HepG2 (cell line): ENCODE measurements around the gene HMGCS2. TPM values are rescaled to one million over a fixed set of nuclear protein-coding genes. Genes with fewer than 3 reads are reported as not detected.
A peak's percentile ranks its signal among the peaks of the same experiment; 100 is the strongest.

ENCODE experiments used
- CC2D1A ChIP-seq: sonication (generic); formaldehyde crosslinking; IDR thresholded peaks from 2 replicates; pipeline ENCODE4 v1.8.1; 2023; ENCODE audit warnings: mild to moderate bottlenecking, missing genetic modification reagents
- ELF3 ChIP-seq: IDR thresholded peaks from 2 replicates; pipeline ENCODE4 v1.6.1; 2016; ENCODE audit warnings: missing genetic modification reagents, missing compliant biosample characterization
- ERF ChIP-seq: IDR thresholded peaks from 2 replicates; pipeline ENCODE4 v1.6.1; 2018; ENCODE audit warnings: missing biosample characterization, missing genetic modification reagents
- FOXA3 ChIP-seq: IDR thresholded peaks from 2 replicates; pipeline ENCODE4 v1.6.1; 2016; ENCODE audit warnings: missing genetic modification reagents, missing compliant biosample characterization
- HNRNPH1 ChIP-seq: fragments of 200-400 bp; formaldehyde crosslinking; optimal IDR thresholded peaks from 2 replicates; pipeline ENCODE3; 2017; ENCODE audit warnings: mild to moderate bottlenecking, low read depth, low read length
- MAF1 ChIP-seq: sonication (generic); formaldehyde crosslinking; IDR thresholded peaks from 2 replicates; pipeline ENCODE4 v1.5.0; 2020; ENCODE audit warnings: missing genetic modification reagents, borderline replicate concordance
- RAD21 ChIP-seq: fragments of 450-650 bp; formaldehyde crosslinking; IDR thresholded peaks from 2 replicates; pipeline ENCODE4 v1.5.0; 2020; ENCODE audit warnings: mild to moderate bottlenecking
- RORA ChIP-seq: sonication (generic); formaldehyde crosslinking; IDR thresholded peaks from 2 replicates; pipeline ENCODE4 v1.5.0; 2020; ENCODE audit warnings: mild to moderate bottlenecking, missing genetic modification reagents, moderate library complexity
- RXRB ChIP-seq: IDR thresholded peaks from 2 replicates; pipeline ENCODE4 v1.6.1; 2016; ENCODE audit warnings: borderline replicate concordance, missing genetic modification reagents, missing compliant biosample characterization
- SALL1 ChIP-seq: sonication (generic); formaldehyde crosslinking; IDR thresholded peaks from 2 replicates; pipeline ENCODE4 v1.8.0; 2022; ENCODE audit warnings: mild to moderate bottlenecking, missing genetic modification reagents
- SMC3 ChIP-seq: IDR thresholded peaks from 2 replicates; pipeline ENCODE4 v1.6.1; 2011; ENCODE audit warnings: low read length, improper control_type of control experiment
- SRF ChIP-seq: IDR thresholded peaks from 2 replicates; pipeline ENCODE4 v1.6.1; 2011; ENCODE audit warnings: mild to moderate bottlenecking, low read depth, low read length, moderate library complexity
- STAG1 ChIP-seq: sonication (generic); formaldehyde crosslinking; IDR thresholded peaks from 2 replicates; pipeline ENCODE4 v1.4.0; 2020; ENCODE audit warnings: missing genetic modification reagents
- XRCC5 ChIP-seq: fragments of 200-400 bp; formaldehyde crosslinking; optimal IDR thresholded peaks from 2 replicates; pipeline ENCODE3; 2017; ENCODE audit warnings: mild to moderate bottlenecking, low read length
- ZMYM2 ChIP-seq: sonication (generic); formaldehyde crosslinking; IDR thresholded peaks from 2 replicates; pipeline ENCODE4 v1.8.0; 2022; ENCODE audit warnings: mild to moderate bottlenecking, missing genetic modification reagents
- ZNF350 ChIP-seq: sonication (generic); formaldehyde crosslinking; IDR thresholded peaks from 2 replicates; pipeline ENCODE4 v1.4.0; 2020; ENCODE audit warnings: mild to moderate bottlenecking, low read depth, missing genetic modification reagents, borderline replicate concordance
- ZNF558 ChIP-seq: sonication (generic); formaldehyde crosslinking; IDR thresholded peaks from 2 replicates; pipeline ENCODE4 v1.9.0; 2022; ENCODE audit warnings: mild to moderate bottlenecking, missing genetic modification reagents, borderline replicate concordance
- ZNF720 ChIP-seq: sonication (generic); formaldehyde crosslinking; IDR thresholded peaks from 2 replicates; pipeline ENCODE4 v1.4.0; 2020; ENCODE audit warnings: missing genetic modification reagents
- ZSCAN29 ChIP-seq: sonication (generic); formaldehyde crosslinking; conservative IDR thresholded peaks from 2 replicates; pipeline ENCODE4 v1.4.0; 2020; ENCODE audit warnings: mild to moderate bottlenecking, missing genetic modification reagents
- polyA plus RNA-seq, 8 experiments: library from polyadenylated mRNA; depleted of rRNA in 3 of 8; stranded (reverse) in 7 of 8; unstranded in 1 of 8; fragments of >200 nt; fragmentation: Illumina TruSeq in 4 of 8; extraction: Trizol in 4 of 8; gene quantifications; 2 replicates each; pipeline versions ENCODE4 v1.2.1 to v1.2.3, GENCODE V29; 2011 to 2016; ENCODE audit warnings: low read depth in 4 of 8, missing spikeins in 1 of 8, mixed read lengths in 1 of 8; ENCODE audit not compliant: insufficient read depth in 1 of 8
- total RNA-seq, 5 experiments: library from RNA; depleted of rRNA; stranded (reverse); fragments of >200 nt; fragmentation: Illumina TruSeq; extraction: Trizol; gene quantifications; 2 replicates each; pipeline ENCODE4 v1.2.3, GENCODE V29; 2016; ENCODE audit warnings: low read depth in 1 of 5
- TF ChIP-seq, protein P1 (sequence below): sonication (generic); formaldehyde crosslinking; IDR thresholded peaks from 2 replicates; pipeline ENCODE4 v1.5.1; 2020; ENCODE audit warnings: missing genetic modification reagents, mild to moderate bottlenecking, borderline replicate concordance
- TF ChIP-seq, protein P2 (sequence below): sonication (generic); formaldehyde crosslinking; IDR thresholded peaks from 2 replicates; pipeline ENCODE4 v1.5.0; 2020; ENCODE audit warnings: mild to moderate bottlenecking, missing genetic modification reagents, moderate library complexity

HMGCS2 gene
- total and polyA plus RNA-seq, 2 of the 13 experiments (the other 11 are each of a cell fraction or from before 2014, with no cell fraction given) = 0.44 to 1.5 TPM

DNA sequence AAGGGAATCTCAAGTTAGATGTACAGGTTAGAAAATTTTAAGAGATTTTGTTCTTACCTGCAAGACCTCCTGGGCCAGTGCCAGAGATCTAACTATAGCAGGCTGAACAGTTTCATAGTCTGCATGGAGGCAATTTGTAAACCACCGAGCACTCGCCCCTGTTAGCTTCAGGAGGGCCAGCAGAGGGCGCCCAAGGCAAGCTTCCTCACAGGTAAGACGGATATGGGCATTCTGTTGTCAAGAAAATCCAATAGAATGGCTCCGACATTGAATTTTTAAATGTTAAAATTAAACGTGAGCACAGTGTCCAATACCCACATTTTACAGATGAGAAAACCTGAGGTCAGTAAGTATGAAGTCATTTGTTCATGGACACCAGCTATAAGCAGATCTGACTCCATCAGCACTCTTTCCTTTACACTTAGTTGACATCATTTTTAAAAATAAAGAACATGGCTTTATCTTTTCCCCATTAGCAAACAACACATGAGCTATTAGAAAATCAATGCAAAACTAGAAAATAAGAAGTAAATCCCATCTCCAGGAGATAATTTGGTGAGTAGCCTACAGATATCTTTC lies 40.4 kb upstream of the HMGCS2 start (continued):
- TF ChIP-seq ZSCAN29 (no peak), ZMYM2 (no peak), RORA (CRISPR knock-in tag) (no peak), RXRB (CRISPR knock-in tag) (0 out of 2 replicates have a peak, but pooled peaks have one; percentile 14), SMC3 (peak; percentile 90), FOXA3 (CRISPR knock-in tag) (peak; percentile 44; the same call in 1 of the 2 replicates), CC2D1A (no peak), MAF1 (CRISPR knock-in tag) (no peak), XRCC5 (peak; percentile 62), SRF (peak; percentile 61; the same call in 1 of the 2 replicates), ZNF350 (CRISPR knock-in tag) (no peak), STAG1 (CRISPR knock-in tag) (peak; percentile 80), RAD21 (CRISPR knock-in tag) (peak; percentile 76), ZNF558 (CRISPR knock-in tag) (no peak), ERF (0 out of 2 replicates have a peak, but pooled peaks have one; percentile 25), HNRNPH1 (no peak), ZNF720 (CRISPR knock-in tag) (no peak), ELF3 (CRISPR knock-in tag) (0 out of 2 replicates have a peak, but pooled peaks have one; percentile 28), SALL1 (CRISPR knock-in tag) (peak; percentile 45)
- TF ChIP-seq, protein P1, sequence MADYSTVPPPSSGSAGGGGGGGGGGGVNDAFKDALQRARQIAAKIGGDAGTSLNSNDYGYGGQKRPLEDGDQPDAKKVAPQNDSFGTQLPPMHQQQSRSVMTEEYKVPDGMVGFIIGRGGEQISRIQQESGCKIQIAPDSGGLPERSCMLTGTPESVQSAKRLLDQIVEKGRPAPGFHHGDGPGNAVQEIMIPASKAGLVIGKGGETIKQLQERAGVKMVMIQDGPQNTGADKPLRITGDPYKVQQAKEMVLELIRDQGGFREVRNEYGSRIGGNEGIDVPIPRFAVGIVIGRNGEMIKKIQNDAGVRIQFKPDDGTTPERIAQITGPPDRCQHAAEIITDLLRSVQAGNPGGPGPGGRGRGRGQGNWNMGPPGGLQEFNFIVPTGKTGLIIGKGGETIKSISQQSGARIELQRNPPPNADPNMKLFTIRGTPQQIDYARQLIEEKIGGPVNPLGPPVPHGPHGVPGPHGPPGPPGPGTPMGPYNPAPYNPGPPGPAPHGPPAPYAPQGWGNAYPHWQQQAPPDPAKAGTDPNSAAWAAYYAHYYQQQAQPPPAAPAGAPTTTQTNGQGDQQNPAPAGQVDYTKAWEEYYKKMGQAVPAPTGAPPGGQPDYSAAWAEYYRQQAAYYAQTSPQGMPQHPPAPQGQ = no peak
- TF ChIP-seq, protein P2, sequence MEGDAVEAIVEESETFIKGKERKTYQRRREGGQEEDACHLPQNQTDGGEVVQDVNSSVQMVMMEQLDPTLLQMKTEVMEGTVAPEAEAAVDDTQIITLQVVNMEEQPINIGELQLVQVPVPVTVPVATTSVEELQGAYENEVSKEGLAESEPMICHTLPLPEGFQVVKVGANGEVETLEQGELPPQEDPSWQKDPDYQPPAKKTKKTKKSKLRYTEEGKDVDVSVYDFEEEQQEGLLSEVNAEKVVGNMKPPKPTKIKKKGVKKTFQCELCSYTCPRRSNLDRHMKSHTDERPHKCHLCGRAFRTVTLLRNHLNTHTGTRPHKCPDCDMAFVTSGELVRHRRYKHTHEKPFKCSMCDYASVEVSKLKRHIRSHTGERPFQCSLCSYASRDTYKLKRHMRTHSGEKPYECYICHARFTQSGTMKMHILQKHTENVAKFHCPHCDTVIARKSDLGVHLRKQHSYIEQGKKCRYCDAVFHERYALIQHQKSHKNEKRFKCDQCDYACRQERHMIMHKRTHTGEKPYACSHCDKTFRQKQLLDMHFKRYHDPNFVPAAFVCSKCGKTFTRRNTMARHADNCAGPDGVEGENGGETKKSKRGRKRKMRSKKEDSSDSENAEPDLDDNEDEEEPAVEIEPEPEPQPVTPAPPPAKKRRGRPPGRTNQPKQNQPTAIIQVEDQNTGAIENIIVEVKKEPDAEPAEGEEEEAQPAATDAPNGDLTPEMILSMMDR (CRISPR knock-in tag) = peak; percentile 85
